Tongue (tissue), 2 donors: ENCODE measurements around the gene PUS3. TPM values are rescaled to one million over a fixed set of nuclear protein-coding genes. Genes with fewer than 3 reads are reported as not detected.
A peak's percentile ranks its signal among the peaks of the same experiment; 100 is the strongest.
"Not testable (repeated sequence)": the region's sequence is repeated elsewhere in the genome, so short reads cannot be mapped to it uniquely, and the experiment has no call there.

Experiments
- DNase-seq: peaks from one replicate; pipeline ENCODE4 v3.0.0-alpha.2; 2015
- total RNA-seq: library from RNA; depleted of rRNA; stranded (reverse); fragments of >200 nt; gene quantifications from one replicate; pipeline ENCODE4 v1.2.3, GENCODE V29; 2014

The PUS3 gene
- total RNA-seq, 1 donor from 2014 or later, result 7.2 TPM

DNA sequence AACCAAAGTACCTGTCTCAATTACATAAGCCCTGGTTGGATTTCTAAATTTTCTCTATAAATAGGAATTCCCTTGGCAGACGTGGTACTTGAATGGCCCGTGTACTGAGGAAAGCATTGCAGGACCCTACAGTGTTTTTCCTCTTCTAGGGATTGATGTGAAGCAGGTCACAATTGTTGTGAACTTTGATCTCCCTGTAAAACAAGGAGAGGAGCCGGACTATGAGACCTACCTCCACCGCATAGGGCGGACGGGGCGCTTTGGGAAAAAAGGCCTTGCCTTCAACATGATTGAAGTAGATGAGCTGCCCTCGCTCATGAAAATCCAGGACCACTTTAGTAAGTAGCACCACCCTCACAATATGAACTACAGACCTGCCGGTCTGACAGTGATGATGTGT, 18.0 kb upstream of the PUS3 start:
- DNase-seq, result no peak

- DNase-seq, result peak; percentile 15
These were observed 15.3 kb upstream of the PUS3 start for GRCh38 chr11:125918140-125918840.

DNA sequence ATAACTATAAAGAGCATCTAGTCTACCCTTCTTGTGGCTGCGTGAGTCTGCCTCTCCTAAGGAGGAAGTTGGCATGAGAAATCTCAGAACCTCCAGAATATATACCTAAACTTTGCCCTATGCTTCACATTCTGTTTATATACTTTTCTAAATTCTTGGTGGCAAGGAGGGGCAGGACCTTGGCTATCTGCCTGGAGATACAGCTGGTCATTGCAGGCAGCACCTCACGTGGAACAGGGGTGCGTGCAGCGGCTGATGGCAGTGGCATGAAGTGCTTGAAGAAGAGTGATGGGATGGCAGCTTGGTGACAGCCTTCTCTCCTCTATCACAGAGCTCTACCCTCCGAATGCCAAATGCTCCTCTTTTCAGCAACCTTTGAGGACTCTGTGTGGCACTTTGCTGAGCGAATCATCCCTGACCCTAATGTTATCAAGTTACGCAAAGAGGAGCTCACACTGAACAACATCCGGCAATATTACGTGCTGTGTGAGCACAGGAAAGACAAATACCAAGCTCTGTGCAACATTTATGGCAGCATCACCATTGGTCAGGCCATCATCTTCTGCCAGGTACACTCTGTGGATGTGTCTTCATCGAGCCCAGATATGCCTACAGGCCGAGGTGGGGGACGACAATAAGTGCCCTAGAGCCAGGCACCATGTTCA, 13.8 kb upstream of the PUS3 start:
- no peak for DNase-seq

- not testable (repeated sequence) for DNase-seq
These were observed 11.6 kb upstream of the PUS3 start for GRCh38 chr11:125914601-125915000.

- DNase-seq, result no peak
These were observed 7.3 kb upstream of the PUS3 start for GRCh38 chr11:125910226-125910849.

GRCh38 chr11:125904678-125905077, 1.7 kb upstream of the PUS3 start:
- DNase-seq, result no peak

GRCh38 chr11:125903711-125904659, 979 bp upstream of the PUS3 start, which contains the start of gene DDX25:
DDX25 (plus strand) TSS chr11:125904508; CDS start chr11:125904518, 10 bp downstream.
- peak; percentile 52 for DNase-seq

DNA sequence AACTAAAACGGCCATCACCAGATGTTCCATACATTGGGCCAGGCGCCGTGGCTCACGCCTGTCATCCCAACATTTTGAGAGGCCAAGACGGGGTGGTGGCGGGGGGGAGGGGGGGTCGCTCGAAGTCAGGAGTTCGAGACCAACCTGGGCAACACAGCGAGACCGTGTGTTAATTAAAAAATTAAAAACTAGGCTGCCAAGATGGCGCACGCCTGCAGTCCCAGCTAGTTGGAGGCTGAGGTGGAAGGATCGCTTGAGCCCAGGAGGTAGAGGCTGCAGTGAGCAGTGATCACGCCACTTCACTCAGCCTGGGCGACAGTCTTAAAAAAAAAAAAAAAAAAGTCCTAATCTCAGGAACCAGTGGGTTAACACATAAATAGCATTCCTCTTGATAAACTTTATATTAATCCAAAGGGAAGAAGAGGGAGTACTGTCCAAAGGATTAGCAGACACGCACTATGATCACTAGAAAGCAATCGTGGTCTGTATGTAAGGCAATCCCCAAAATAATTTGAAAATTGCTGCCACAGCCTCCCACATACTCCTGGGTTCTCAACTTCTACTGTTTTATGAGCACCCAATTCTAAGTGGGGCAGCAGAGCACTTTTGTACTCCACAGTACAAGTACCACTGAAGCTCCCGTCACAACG, 604 bp downstream of the PUS3 start:
- no peak for DNase-seq

DNA sequence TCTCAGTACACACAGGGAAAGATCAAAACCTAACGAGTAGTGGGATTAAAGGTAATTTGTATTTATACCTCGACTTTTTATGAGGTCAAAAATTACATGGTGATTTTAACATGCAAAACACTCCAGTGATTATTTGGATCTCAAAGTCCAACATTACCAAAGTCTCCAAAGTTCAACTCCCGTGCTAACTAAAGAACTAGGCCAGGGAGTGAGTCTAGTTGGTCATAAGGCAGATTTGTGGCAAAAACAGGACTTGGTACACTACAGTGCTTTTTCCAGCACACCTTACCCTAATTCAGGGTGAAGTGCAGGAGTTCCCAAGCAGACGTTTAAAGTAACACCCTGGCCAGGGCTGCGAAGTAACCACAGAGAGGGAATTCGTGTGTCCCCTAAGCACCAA, 1.1 kb downstream of the PUS3 start:
- no peak for DNase-seq

DNA sequence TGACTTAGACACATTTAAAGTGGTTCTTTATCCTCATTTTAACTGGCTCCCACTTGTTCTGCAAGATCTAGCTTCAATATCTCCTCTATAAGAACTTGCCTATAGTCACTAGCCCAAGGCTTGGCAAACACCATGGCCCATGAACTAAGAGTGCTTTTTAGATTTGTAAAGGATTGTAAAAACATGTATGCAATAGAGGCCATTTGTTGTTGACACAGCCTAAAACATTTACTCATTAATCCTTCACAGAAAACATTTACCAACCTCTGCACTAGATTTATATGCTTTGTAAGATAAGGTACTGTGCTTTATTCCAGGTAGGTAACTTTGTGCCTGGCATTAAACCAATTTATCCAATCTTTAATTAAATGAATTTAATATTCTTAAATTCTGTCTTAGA, 10.0 kb downstream of the PUS3 start:
- DNase-seq, result no peak

DNA sequence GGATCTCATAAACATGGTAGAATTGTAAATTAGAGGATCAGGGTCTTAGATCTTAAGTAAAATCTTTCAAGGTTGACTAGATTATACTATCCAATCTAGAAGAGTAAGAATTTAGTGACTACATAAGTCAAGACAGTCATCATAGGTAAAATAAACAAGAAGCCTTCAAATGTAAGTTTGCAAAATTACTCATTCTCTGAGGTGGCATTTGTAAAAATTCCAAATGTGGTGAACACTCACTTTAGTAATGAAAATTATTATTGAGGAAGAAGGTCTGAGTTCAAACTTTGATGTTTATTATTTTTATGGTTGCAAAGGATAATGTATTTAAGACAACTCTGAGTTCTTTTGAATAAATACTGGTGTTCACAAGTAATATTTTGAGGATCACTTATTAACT, 10.9 kb downstream of the PUS3 start:
- DNase-seq, result no peak

DNA sequence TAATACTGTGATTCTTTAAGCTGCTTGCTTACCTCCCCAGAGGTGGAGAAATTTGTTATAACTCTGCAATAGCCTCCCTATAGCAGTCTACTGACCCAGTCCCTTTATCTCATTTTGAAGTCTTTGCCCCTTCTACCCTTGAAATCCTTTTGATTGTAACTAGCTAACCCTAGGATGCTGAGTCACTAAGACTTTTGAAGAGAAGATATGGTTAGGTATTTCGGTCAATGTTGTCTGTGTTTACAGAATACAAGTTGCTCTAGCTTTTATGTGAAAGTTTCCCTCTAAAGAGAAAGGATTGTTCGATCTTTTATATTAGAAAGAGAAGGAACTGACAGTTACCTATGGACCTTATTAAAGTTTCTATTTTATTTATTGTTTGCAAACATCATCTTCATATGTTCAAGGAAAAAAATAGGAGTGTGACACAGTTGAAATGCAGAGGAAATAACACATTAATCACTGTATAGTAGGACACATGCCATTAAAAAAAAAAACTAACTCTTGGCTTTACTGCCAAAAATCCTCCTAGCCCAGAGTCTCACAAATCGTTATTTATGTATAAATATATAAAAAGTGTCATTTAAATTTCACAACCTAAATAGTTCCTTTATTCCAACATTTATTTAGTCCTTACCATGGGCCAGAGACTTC, 12.4 kb downstream of the PUS3 start:
- no peak for DNase-seq

DNA sequence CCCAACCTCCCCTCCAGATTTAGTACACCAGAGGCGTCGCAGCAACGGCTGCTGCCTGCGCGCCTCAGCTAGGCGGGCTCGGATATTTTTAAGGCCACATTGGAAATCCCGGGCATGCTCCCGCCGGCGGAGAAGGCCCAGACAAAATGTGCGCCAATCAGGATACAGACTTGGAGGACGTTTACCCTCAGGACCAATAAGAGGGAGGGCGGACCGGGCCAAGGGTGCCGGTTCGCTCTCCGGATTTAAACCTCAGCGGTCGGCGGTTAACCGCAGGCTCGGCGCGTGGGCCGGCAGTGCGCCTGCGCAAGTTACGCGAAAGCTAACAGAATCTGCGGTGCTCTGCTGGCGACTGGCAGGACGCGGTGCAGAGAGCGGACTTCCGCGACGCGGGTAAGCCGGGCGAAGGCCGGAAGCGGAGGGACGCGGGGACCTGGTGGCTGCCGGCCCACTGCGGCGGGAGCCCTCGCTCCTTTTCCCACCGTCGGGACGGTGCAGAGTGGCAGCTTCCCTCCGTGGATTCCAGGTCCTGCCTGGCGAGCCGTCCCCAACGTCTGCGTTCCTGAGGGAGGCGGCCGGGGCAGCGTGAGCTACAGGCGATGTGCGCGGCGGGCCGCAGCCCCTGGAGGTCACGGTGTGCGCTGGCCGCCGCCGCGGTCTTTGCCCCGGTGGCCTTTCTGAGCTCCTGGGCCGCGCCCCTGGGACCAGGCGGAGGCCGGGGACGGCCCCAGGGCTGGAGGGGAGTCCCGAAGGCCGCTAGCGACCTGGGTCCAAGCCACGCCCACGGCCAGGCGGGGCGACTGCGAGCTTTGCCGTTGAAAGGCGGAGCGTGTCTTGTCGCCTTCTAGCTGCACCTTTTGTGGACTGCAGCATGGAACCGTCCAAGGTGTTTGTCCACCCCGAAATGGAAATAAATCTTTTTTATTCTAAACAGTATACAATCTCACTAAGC, 15.4 kb downstream of the PUS3 start, which contains the start of gene HYLS1:
HYLS1 (plus strand) TSS at position 296 of the 952 bp plus-strand sequence. CDS start 11,701 bp downstream, outside the sequence.
- peak; percentile 97 for DNase-seq

GRCh38 chr11:125886997-125887372, 16.0 kb downstream of the PUS3 start:
- DNase-seq, result peak; percentile 50

- DNase-seq, result no peak
These were observed 19.6 kb downstream of the PUS3 start for GRCh38 chr11:125883375-125883774.

DNA sequence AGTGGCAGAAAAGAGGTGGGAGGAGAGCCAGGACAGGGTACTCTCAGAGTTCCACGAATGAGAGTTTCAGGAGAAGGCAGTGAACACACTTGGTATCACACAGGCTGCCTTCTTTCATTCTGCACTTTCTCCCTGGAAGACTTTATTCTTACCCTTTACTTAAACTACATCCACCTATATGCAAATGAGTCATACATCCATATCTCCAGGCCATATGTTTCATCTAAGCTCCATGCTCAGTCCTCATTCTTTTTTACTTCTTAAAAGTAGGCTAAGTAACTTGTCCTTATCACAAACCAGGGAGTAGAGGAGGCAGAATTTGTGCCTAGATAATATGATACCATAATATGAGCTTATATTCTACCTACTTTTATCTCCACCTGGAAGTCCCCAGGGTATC, 21.7 kb downstream of the PUS3 start:
- no peak for DNase-seq

DNA sequence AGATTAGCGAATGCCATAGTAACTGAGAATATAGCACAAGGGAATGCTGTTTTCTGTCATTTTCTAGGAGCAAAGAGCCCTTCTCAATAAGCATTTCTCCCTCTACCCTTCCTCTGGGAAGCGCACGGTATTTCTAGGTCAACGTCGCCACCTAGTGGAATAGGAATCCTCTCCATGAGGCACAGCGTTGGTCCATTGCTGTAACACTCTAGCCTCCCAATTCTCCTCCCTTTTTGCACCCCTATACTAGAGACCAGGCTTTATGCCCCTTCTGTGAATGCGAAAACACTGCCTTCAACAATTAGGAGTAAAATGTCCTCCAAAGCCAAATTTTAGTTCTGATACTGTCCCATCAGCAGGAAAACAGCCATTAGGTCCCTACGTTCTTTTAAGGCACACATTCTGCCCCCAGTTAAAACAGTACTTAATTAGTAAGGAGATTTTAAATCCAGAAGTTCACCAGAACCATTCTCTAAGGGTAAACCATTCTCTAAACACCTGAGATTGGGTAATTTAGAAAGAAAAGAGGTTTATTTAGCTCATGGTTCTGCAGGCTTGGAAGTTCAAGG, 28.4 kb downstream of the PUS3 start:
- peak; percentile 84 for DNase-seq

- DNase-seq, result no peak
These were observed 29.0 kb downstream of the PUS3 start for GRCh38 chr11:125873881-125874555.

DNA sequence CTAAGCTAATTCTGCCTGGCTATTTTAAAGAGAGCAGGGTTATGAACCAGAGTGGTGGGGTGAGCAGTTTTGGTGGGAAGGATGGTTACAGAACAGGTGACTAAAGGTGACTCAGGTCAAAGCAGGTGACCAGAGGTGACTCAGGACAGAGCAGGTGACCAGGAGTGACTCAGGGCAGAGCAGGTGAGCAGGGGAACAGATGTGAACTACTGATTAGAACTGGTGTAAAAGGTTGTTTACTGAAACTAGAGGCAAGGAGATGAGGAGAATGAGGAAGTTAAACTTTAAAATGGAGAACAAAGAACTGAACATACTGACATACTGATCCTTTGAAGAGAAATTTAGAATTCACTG, 30.9 kb downstream of the PUS3 start:
- DNase-seq, result no peak
